GM12801 (cell line): ENCODE data around the gene DUSP2.

Experiments
- CTCF ChIP-seq: IDR thresholded peaks from one replicate; pipeline ENCODE4 v1.5.1; 2011; ENCODE audit warnings: control low read depth; ENCODE audit not compliant: insufficient read length; ENCODE audit errors: extremely low read depth

DUSP2 gene

DNA sequence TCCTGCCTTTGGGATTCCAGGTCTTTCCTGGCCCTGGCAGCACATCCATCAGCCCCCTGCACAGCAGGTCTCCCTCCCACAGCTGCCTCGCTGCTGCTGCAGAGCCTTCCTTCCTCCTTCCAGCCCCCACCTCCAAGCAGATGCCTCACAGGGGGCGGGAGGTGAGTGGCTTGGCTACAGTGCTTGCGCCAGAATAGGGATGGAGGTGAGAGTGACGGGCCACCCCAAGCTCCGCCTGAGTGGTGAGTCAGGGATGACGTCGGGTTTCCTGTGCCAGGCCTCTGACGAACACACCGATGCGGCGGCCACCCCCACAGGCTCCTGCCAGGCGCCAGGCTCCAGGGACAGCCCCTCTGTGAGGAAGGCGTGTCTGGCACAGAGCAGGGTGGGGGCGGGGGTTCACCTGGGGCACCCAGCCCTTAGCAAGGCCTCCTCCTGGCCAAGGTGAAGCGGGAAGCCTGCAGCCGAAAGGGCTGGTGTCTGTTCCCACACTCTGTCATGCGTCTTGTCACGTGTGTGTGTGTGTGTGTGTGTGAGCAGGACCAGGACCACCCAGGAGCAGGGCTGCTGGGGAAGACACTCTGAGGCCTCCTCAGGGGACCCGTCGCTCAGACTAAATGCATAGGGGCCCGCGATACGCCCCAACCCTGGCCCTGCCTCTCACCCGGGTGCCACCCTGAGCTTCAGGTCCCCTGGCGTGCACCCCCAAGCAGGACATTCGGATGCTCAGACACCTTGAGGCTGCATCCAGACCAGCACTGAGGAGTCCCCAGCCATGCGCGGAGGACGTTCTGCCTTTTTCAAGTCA is 3.4 kb upstream of the DUSP2 start:
- TF ChIP-seq CTCF, result no peak

- TF ChIP-seq CTCF, result no peak
Measured at GRCh38 chr2:96147593-96148201, 2.5 kb upstream of the DUSP2 start.

DNA sequence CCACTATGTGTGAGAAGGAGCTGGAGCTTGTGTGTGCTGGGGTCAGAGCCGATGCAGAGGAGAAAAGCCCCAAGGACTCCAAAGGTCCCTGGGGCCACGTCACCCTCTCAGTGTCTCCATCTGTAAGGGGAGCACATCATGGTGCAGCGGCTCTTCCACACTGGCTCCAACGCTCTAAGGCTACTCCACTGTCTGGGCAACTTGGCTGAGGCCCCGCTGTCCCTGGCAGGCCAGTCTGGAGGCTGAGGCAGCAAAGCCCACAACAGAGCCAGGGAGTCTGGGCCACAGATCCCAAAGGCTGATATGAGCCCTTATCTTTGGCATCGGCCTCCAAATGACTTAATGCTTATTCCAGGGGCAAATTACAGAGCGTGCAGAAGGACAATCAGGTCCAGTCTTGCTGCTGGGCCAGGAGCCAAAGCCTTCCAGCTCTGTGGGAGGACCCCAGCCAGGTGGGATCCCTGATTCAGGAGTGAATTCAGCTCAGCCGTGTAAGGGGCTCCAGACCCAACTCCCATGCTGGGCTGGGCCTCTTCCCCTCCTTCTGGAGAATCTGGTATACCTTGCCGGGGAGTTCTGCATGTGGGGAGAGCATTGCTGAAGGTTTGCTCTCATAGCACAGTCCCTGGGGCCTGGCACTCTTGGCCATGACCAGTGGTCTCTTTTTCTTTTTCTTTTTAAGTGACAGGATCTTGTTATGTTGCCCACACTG is 1.8 kb upstream of the DUSP2 start:
- no peak for TF ChIP-seq CTCF

GRCh38 chr2:96146153-96146880 is 1.1 kb upstream of the DUSP2 start:
- no peak for TF ChIP-seq CTCF

GRCh38 chr2:96145848-96146152 is 560 bp upstream of the DUSP2 start:
- TF ChIP-seq CTCF, result no peak

DNA sequence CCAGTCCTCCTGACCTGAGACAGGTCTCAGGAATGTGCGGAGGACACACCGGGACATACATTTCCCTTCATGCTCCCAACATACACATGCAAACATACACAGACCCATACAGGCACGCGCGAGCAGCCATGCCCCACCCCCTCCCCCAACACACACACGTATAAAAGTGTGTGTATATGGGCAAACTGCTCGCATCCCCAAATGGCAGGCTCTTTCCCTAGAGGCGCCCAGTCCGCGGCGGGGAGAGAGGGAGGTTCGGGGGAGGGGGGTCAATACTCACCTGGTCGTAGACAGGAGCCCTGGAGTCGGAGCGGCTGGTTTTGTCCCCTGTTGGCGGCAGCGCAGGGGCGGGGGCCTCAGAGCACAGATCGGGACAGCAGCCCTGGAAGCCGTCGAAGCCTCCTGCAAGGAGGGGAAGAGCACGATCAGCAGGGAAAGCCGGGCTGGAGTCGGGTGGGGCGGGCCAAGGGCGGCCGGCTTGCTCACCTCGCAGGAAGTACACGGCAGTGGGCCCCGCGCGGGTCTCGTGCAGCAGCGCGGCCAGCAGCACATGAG is 682 bp downstream of the DUSP2 start:
- TF ChIP-seq CTCF, result no peak

- TF ChIP-seq CTCF, result no peak
Measured at GRCh38 chr2:96143848-96144480, 1.3 kb downstream of the DUSP2 start.
